HG02588 (cell line): ENCODE data around the gene MRTFA.

ENCODE experiments used
- ATAC-seq: cut with Tn5 transposase; IDR thresholded peaks from one replicate; pipeline ENCODE4 v1.9.1; 2021; ENCODE audit warnings: mild to moderate bottlenecking, moderate library complexity; ENCODE audit not compliant: unreplicated experiment

The MRTFA gene

GRCh38 chr22:40433416-40434090, 203.0 kb downstream of the MRTFA start:
- ATAC-seq: no peak

- no peak for ATAC-seq
These were observed 203.9 kb downstream of the MRTFA start for GRCh38 chr22:40432625-40433024.

- ATAC-seq: no peak
These were observed 204.4 kb downstream of the MRTFA start for GRCh38 chr22:40432157-40432556.

DNA sequence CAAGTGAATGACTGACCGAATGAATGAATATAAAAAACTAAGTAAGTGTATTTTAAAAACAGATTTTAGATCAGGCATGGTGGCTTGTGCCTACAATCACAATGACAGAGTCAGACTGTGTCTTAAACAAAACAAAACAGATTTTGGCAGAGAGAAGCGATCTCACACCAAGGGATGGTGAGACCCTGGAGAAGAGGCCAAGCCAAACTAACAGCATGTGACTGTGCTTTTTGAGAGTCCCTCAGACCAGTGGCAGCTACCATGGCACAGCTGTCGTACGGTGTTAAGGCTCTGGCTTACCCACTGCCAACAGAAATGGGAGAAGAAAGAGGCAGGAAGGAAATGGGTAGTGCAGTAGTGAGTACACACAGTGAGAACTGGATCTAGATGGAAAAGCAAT, 205.5 kb downstream of the MRTFA start:
- no peak for ATAC-seq

DNA sequence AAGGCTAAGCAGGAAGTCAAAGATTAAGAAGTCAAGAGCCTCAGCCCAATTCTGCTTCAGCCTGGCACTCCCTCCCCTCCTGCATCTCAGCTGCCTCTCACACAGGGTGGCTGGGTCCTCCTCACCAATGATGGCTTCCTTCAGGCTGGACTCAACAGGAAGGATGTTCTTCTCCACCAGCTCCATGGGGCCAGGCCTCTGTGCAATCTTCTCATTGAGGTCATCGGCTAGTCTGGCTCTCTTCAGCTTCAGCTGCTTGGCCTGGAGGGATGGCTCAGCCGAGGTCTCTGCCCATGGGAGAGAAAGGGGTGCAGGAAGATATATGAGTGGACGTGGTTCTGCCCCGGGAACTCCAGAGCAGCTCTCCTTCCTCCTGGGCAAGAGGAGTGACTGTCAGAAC, 207.0 kb downstream of the MRTFA start:
- ATAC-seq: no peak

DNA sequence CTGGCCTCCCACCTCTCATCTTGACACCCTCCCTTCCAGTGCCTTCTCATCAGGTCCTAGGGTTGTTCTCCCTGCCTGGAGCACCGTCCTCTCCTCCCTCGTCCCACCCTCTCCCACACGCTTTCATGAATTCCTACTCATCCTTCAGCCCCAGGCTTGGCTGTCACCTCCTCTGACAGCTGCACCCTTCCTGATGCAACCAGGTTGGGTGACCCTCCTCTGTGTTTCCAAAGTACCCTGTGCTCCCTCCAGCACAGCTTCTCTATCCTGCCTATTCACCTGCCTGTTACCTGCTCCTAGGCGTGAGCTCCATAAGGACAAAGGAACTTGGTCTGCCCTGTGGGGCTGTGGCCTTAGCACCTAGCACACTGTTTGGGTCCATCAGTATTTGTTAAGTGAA, 207.7 kb downstream of the MRTFA start:
- no peak for ATAC-seq

DNA sequence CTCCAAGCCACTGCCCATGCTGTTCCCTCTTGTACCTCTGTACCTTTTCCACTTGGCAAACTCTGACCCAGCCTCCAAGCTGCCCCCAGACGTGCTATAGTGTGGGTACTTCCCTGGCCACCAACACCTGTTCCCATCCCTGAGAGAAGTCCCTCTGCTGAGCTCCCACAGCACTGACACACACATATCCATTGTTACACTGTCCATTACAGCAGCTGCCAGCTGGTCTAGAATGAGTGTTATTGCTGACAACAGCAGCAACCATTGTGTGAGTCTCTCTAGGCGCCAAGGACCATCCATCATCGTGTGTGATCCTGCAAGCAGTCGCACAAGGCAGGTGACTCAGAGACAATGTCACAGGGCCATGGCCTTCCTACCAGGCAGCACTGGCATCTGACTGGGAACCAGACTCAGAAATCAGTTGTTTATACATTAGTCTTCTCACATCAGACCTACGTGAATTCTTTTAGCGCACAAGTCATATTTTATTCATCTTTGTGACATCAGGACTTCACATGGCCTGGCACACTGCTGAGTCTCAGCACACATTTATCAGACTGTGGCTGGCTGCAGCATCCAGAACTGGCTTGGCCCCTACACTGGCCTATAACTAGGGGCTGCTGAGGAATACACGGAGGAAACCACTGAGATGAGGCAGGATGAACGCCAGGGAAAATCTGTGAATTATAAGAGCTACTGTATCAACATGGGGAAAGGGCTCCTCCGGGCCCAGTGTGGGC, 209.8 kb downstream of the MRTFA start:
- ATAC-seq: no peak

- ATAC-seq: no peak
These were observed 211.4 kb downstream of the MRTFA start for GRCh38 chr22:40425082-40425481.

DNA sequence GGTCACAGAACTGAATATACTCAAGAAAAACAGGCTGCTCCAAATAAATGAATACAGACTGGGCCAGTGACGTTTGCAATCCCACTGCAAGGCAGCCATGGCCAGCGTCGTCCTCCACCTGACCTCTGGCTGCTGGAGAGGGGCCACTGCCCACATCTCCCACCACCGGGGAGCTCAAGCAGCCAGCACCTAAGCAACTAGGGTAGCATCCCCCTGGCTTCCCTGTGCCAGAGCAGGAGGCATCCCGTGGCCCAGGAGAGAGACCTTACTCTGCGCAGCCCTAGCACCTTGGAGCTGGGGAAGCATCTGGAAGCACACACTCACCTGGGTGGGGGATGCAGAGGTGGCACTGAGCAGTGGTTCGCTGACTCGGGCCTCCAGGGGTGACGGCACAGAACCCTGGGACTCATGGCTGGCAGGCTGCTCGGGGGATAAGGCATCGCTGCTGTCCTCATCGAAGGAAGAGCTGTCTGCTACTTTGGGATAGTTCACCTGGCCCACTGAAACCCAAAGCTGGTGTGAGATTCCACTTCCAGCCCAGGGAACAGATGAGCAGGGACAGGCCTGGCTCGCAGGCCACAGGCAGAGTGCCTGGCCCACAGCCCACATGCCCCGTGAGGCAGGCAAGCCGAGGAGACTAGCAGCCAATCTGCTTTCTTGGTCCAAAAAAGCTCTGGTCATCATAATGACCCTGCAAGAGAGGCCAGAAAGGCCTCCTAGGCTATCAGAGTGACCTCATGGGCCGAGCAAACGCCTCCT, 212.5 kb downstream of the MRTFA start:
- ATAC-seq: no peak

DNA sequence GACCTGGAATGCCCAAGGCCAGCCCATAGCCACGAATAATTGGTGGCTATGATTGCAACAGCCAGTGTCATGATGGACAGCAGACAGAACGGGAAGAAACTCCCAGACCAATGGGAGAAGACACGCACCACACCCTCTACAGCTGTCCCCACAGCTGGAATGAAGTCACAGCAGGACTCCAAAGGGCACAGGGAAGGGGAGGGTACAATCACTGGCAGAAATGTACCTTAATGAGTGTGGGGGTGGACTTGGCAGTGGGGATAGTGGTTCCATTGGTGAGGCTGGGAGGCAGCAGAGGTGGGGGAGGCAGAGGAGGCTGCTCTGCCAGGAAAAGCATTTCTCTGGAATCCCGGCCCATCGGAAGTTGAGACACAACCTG, 213.2 kb downstream of the MRTFA start:
- no peak for ATAC-seq

DNA sequence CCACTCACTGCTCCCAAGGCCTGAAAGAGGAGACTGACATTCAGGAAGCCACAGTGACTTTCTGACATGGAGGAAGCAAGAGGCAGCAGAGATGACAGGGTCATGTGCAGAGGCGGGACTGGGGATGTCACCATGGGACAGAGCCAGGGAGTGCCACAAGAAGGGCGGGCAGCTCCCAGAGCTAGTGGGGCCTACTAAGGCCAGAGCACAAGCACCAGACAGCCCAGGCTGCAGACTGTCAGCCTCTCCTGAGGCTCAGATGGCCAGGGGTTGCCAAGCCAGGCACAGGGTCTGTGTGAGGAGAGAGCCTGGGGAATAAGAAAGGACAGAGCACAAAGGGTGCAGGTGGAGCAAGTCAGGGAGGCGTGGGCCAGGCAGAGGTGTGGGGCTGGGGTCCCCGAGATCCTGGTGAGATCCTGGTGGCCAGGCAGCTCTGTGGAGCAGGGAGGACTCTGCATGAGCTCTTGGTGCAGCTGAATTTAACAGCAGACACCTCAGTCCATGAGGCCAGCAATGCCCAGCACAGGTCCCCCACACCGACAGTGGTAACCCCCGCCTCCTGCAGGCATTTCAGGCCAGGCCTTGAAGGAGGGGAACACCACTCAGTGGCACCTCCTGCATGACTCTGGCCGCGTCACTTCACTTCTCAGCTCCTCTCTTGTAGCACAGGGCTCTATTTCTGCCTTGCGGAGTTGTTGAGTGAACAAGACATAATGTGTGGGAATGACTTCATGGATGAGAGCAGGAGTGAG, 213.8 kb downstream of the MRTFA start:
- ATAC-seq: no peak

- no peak for ATAC-seq
These were observed 214.6 kb downstream of the MRTFA start for GRCh38 chr22:40421941-40422340.

- no peak for ATAC-seq
These were observed 215.5 kb downstream of the MRTFA start for GRCh38 chr22:40421082-40421350.

DNA sequence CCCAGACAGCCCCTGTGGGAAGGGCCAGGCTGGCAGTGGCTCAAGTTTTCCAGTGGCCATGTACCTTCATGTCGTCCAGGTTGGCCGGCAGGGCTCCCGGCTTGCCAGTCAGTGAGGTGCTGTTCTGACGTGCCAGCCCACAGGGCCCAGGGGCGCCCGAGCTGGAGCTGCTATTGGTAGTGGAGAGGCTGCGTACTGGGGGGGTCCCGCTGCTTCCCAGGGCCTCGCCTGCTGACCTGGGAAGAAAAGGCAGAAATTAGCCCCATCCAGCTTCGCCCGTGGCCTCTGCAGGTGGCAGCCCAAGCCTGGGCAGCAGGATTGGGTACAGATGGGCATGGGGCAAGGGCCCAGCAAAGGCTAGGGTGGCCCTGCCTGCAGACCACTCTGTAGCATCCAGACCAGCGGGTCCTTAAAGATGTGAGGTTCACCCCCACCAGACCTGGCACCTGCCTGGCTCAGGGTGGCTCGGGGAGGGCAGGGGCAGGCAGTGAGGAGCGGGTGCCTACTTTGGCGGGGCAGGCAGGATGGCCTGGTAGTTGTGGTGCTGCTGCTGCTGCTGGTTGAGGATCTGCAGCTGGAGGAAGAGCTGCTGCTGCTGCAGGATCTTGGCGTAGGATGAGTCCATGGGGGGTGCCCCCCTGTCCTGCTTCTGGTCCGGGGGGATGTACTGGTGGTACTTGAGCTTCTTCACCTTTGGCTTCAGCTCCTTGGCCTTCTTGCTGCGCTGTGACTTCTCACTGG, 216.0 kb downstream of the MRTFA start:
- ATAC-seq: no peak

GRCh38 chr22:40419718-40420117, 216.8 kb downstream of the MRTFA start:
- no peak for ATAC-seq

GRCh38 chr22:40418366-40419201, 217.9 kb downstream of the MRTFA start:
- no peak for ATAC-seq

DNA sequence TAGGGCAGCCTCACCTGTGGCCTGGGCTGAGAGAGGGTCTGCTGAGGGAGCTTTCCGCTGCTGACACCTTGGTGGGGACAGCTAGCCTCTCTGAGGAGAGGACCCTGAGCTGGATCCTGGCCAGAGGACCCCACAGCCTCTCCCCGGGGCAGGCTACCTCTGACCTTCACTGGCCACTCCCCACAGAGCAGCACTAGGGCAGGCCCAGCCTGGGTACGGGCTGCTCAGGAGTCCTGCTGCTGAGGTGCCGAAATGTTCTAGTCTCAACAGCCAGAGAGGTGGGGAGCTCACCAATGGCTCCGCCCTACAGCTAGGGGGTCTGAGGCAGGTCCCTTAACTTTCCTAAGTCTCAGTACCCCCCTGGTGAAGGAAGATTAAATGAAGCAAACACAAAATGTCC, 218.6 kb downstream of the MRTFA start:
- no peak for ATAC-seq

- ATAC-seq: no peak
These were observed 219.5 kb downstream of the MRTFA start for GRCh38 chr22:40417041-40417440.

DNA sequence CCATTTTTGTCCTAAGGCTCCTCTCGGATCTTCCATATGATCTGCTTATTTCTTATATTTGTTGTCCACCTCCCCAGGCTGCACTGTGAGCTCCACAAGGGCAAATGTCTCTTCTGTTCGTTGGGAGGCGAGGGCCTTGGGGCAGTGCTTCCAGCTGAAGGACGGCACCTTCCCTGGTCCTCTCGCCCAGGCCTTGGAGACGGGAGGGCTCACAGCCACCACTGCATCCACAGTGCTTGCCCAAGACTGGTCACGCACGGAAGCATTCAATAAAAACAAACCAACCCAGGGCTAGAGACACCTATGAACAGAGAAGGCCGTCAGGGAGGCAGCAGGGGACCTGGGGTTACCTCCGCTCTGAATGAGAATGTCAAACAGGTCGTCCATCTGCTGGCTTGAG, 219.9 kb downstream of the MRTFA start:
- no peak for ATAC-seq

DNA sequence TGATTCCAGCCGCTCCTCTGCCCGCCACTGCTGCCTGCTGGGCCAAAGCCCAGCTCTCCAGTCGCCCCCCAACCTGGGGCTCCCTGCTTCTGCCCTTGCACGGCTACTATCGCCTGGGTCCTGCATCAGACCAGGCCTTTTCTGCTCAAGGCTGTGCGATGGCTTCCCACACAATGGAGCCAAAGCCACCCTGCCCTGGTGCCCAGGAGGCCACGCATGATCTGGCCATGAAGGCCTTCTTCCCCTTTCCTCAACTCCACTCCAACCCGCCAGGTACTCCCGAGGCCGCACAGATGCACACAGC, 220.3 kb downstream of the MRTFA start:
- ATAC-seq: no peak
